ENCODE data around the gene SLC17A7. TPM values are rescaled to one million over a fixed set of nuclear protein-coding genes. Genes with fewer than 3 reads are reported as not detected.

The SLC17A7 gene
- total RNA-seq, 1 donor, result not detected

- no peak for DNase-seq (ENCODE audit: low read depth)
- H3K4me3 ChIP-seq (ENCODE audit: low read depth, low read length), result no peak overlapping the region
- no peak for TF ChIP-seq CTCF (IDR thresholded peaks at IDR 0.05; ENCODE audit: insufficient read depth, low read length)
Observed at GRCh38 chr19:49469828-49470614, 28.7 kb upstream of the SLC17A7 start.

- no peak for TF ChIP-seq CTCF (IDR thresholded peaks at IDR 0.05; ENCODE audit: insufficient read depth, low read length)
- peak; percentile 95 for DNase-seq (ENCODE audit: low read depth)
- H3K4me3 ChIP-seq (ENCODE audit: low read depth, low read length), result no peak overlapping the region
Observed at GRCh38 chr19:49468746-49469447, 27.6 kb upstream of the SLC17A7 start.

- H3K4me3 ChIP-seq (ENCODE audit: low read depth, low read length), result no peak overlapping the region
- DNase-seq (ENCODE audit: low read depth), result no peak
- no peak for TF ChIP-seq CTCF (IDR thresholded peaks at IDR 0.05; ENCODE audit: insufficient read depth, low read length)
Observed at GRCh38 chr19:49468199-49468598, 26.9 kb upstream of the SLC17A7 start.

- TF ChIP-seq CTCF (IDR thresholded peaks at IDR 0.05; ENCODE audit: insufficient read depth, low read length), result no peak
- no peak overlapping the region for H3K4me3 ChIP-seq (ENCODE audit: low read depth, low read length)
- no peak for DNase-seq (ENCODE audit: low read depth)
Observed at GRCh38 chr19:49465371-49465770, 24.0 kb upstream of the SLC17A7 start.

- no peak for TF ChIP-seq CTCF (IDR thresholded peaks at IDR 0.05; ENCODE audit: insufficient read depth, low read length)
- DNase-seq (ENCODE audit: low read depth), result no peak
- no peak overlapping the region for H3K4me3 ChIP-seq (ENCODE audit: low read depth, low read length)
Observed at GRCh38 chr19:49463960-49464740, 22.8 kb upstream of the SLC17A7 start.

- H3K4me3 ChIP-seq (ENCODE audit: low read depth, low read length), result no peak overlapping the region
- no peak for DNase-seq (ENCODE audit: low read depth)
- no peak for TF ChIP-seq CTCF (IDR thresholded peaks at IDR 0.05; ENCODE audit: insufficient read depth, low read length)
Observed at GRCh38 chr19:49462492-49462891, 21.2 kb upstream of the SLC17A7 start.
